K562 (cell line): Measurements from ENCODE around the gene PCDHB3. TPM values are rescaled to one million over a fixed set of nuclear protein-coding genes. Genes with fewer than 3 reads are reported as not detected.

Source experiments
- AFF4 ChIP-seq: sonication (generic); formaldehyde crosslinking; IDR thresholded peaks from 2 replicates; pipeline ENCODE4 v1.8.0; 2023; ENCODE audit warnings: mild to moderate bottlenecking, missing genetic modification reagents
- CEBPZ ChIP-seq: fragments of 150-350 bp; IDR thresholded peaks from 2 replicates; pipeline ENCODE4 v1.6.1; 2014; ENCODE audit warnings: low read depth, mild to moderate bottlenecking, low read length, borderline replicate concordance
- CHD7 ChIP-seq: fragments of 200-600 bp; sonication (generic); IDR thresholded peaks from one replicate; pipeline ENCODE4 v1.6.1; 2012; ENCODE audit warnings: mild to moderate bottlenecking, low read depth, low read length, inconsistent platforms
- SAFB2 ChIP-seq: fragments of 200-400 bp; formaldehyde crosslinking; IDR thresholded peaks from 2 replicates; pipeline ENCODE4 v1.6.1; 2018; ENCODE audit warnings: borderline replicate concordance, low read length, low read depth, moderate library complexity; ENCODE audit not compliant: severe bottlenecking
- ZHX1 ChIP-seq: fragments of 150-350 bp; conservative IDR thresholded peaks from 2 replicates; pipeline ENCODE4 v1.6.1; 2014; ENCODE audit warnings: low read length
- polyA plus RNA-seq, 8 experiments: library from polyadenylated mRNA; depleted of rRNA in 4 of 8; stranded (reverse) in 5 of 8; unstranded in 3 of 8; fragments of >200 nt; fragmentation: Nextera tagmentation in 2 of 8; fragmentation: Illumina TruSeq in 1 of 8; extraction: Ambion mirVana in 2 of 8; extraction: Trizol in 1 of 8; gene quantifications; 2 replicates each; pipeline versions ENCODE4 v1.2.1 to v1.2.3, GENCODE V29; 2011 to 2014; ENCODE audit warnings: inconsistent platforms in 1 of 8, missing spikeins in 1 of 8
- total RNA-seq, 7 experiments: library from RNA; depleted of rRNA in 6 of 7; stranded (reverse); fragments of >200 nt in 6 of 7; fragmentation: Illumina TruSeq in 2 of 7; extraction: Trizol in 2 of 7; gene quantifications; 2 replicates each; pipeline versions ENCODE4 v1.2.1 to v1.2.3, GENCODE V29; 2011 to 2021; ENCODE audit warnings: low replicate concordance in 1 of 7

PCDHB3 gene
- total and polyA plus RNA-seq, 9 of the 15 experiments (the other 6 are each of a cell fraction or from before 2014, with no cell fraction given), result not detected

GRCh38 chr5:141082228-141082627 lies 18.0 kb upstream of the PCDHB3 start (continued):
- TF ChIP-seq CHD7 (no peak), SAFB2 (no peak), ZHX1 (no peak), AFF4 (no peak), CEBPZ (no peak)
